Gastroesophageal sphincter (tissue), 3 donors: ENCODE results near the gene LIMCH1.

ENCODE experiments used
- CTCF ChIP-seq, 4 experiments: fragments of 200-600 bp in 2 of 4; fragments of 450-650 bp in 2 of 4; sonication (generic) in 1 of 4; IDR thresholded peaks; one replicate each; pipeline ENCODE4 v1.5.1; 2017 to 2019; ENCODE audit warnings: antibody characterized with exemption in 4 of 4, mild to moderate bottlenecking in 2 of 4, moderate library complexity in 2 of 4
- POLR2A ChIP-seq, 2 donors: fragments of 450-650 bp; IDR thresholded peaks; one replicate each; pipeline ENCODE4 v1.6.1; 2017; ENCODE audit warnings: antibody characterized with exemption in 2 of 2, mild to moderate bottlenecking in 2 of 2, moderate library complexity in 1 of 2
- POLR2AphosphoS5 ChIP-seq: sonication (generic); formaldehyde crosslinking; IDR thresholded peaks from one replicate; pipeline ENCODE4 v1.6.1; 2017; ENCODE audit warnings: antibody characterized with exemption

GRCh38 chr4:41748571-41749475, 210.9 kb downstream of the LIMCH1 start, which contains the start of gene PHOX2B:
- TF ChIP-seq CTCF (IDR thresholded peaks at IDR 0.05): no peak
- no peak for TF ChIP-seq POLR2A (IDR thresholded peaks at IDR 0.05)
- no peak for TF ChIP-seq POLR2AphosphoS5
